ENCODE results near the gene SNX32. TPM values are rescaled to one million over a fixed set of nuclear protein-coding genes. Genes with fewer than 3 reads are reported as not detected.

SNX32 gene
- total and polyA plus RNA-seq, 9 of the 15 experiments (the other 6 are each of a cell fraction or from before 2014, with no cell fraction given): 0.03 TPM; not detected in 7

GRCh38 chr11:65817835-65818680 is 15.7 kb upstream of the SNX32 start (continued):
- TF ChIP-seq HEY1 (CRISPR knock-in tag; IDR thresholded peaks at IDR 0.05; ENCODE audit: borderline replicate concordance) (no peak), MYNN (IDR thresholded peaks at IDR 0.05) (no peak), MYNN (CRISPR knock-in tag; IDR thresholded peaks at IDR 0.05) (no peak), PHB (CRISPR knock-in tag; IDR thresholded peaks at IDR 0.05) (no peak), THRAP3 (IDR thresholded peaks at IDR 0.05; ENCODE audit: borderline replicate concordance) (no peak), ZNF121 (CRISPR knock-in tag; conservative IDR thresholded peaks at IDR 0.05) (peak; percentile 38; the same call in 1 of the 2 replicates), GABPB2 (CRISPR knock-in tag; conservative IDR thresholded peaks at IDR 0.05) (no peak), SIN3A (IDR thresholded peaks at IDR 0.05; ENCODE audit: borderline replicate concordance in 2 of 2, control insufficient read depth in 1 of 2, low read depth in 2 of 2, low read length in 2 of 2) (peak in 1 of 2 experiments; percentile 67; a peak in 1 of 4 replicates), POLR3G (IDR thresholded peaks at IDR 0.05; ENCODE audit: extremely low read depth, insufficient read length, insufficient replicate concordance) (no peak), PREB (CRISPR knock-in tag; IDR thresholded peaks at IDR 0.05) (peak; percentile 88; the same call in 1 of the 2 replicates), TBP (optimal IDR thresholded peaks at IDR 0.05; ENCODE audit: low read depth, low read length) (peak; percentile 41), HMG20A (CRISPR knock-in tag; conservative IDR thresholded peaks at IDR 0.05) (no peak), CBX1 (IDR thresholded peaks at IDR 0.05; ENCODE audit: low read depth) (peak; percentile 85; the same call in 1 of the 2 replicates), ZC3H4 (CRISPR knock-in tag; IDR thresholded peaks at IDR 0.05; ENCODE audit: borderline replicate concordance) (no peak), ZNF77 (CRISPR knock-in tag; IDR thresholded peaks at IDR 0.05) (no peak), HLTF (IDR thresholded peaks at IDR 0.05) (no peak), ZNF778 (CRISPR knock-in tag; IDR thresholded peaks at IDR 0.05) (no peak), NFIC (IDR thresholded peaks at IDR 0.05) (peak; percentile 33; the same call in 1 of the 2 replicates), ZNF184 (CRISPR knock-in tag; IDR thresholded peaks at IDR 0.05) (no peak), OTX1 (CRISPR knock-in tag; IDR thresholded peaks at IDR 0.05) (no peak), MAFK (IDR thresholded peaks at IDR 0.05; ENCODE audit: low read length) (no peak), ZNF589 (CRISPR knock-in tag; IDR thresholded peaks at IDR 0.05; ENCODE audit: low read depth) (no peak), CHD2 (IDR thresholded peaks at IDR 0.05; ENCODE audit: low read depth, low read length) (no peak), PML (IDR thresholded peaks at IDR 0.05; ENCODE audit: low read length) (no peak)
- TF ChIP-seq, protein P1, sequence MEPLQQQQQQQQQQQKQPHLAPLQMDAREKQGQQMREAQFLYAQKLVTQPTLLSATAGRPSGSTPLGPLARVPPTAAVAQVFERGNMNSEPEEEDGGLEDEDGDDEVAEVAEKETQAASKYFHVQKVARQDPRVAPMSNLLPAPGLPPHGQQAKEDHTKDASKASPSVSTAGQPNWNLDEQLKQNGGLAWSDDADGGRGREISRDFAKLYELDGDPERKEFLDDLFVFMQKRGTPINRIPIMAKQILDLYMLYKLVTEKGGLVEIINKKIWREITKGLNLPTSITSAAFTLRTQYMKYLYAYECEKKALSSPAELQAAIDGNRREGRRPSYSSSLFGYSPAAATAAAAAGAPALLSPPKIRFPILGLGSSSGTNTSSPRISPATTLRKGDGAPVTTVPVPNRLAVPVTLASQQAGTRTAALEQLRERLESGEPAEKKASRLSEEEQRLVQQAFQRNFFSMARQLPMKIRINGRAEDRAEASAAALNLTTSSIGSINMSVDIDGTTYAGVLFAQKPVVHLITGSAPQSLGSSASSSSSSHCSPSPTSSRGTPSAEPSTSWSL (CRISPR knock-in tag; IDR thresholded peaks at IDR 0.05; ENCODE audit: borderline replicate concordance): no peak
- TF ChIP-seq, protein P2, sequence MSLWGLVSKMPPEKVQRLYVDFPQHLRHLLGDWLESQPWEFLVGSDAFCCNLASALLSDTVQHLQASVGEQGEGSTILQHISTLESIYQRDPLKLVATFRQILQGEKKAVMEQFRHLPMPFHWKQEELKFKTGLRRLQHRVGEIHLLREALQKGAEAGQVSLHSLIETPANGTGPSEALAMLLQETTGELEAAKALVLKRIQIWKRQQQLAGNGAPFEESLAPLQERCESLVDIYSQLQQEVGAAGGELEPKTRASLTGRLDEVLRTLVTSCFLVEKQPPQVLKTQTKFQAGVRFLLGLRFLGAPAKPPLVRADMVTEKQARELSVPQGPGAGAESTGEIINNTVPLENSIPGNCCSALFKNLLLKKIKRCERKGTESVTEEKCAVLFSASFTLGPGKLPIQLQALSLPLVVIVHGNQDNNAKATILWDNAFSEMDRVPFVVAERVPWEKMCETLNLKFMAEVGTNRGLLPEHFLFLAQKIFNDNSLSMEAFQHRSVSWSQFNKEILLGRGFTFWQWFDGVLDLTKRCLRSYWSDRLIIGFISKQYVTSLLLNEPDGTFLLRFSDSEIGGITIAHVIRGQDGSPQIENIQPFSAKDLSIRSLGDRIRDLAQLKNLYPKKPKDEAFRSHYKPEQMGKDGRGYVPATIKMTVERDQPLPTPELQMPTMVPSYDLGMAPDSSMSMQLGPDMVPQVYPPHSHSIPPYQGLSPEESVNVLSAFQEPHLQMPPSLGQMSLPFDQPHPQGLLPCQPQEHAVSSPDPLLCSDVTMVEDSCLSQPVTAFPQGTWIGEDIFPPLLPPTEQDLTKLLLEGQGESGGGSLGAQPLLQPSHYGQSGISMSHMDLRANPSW (CRISPR knock-in tag; IDR thresholded peaks at IDR 0.05): no peak
